Astrocyte of the cerebellum (primary cell): ENCODE data around the gene C12orf75.

ENCODE experiments used
- DNase-seq: peaks from one replicate; pipeline ENCODE4 v3.0.0-alpha.2; 2011; ENCODE audit warnings: low read depth
- H3K4me3 ChIP-seq: 2 replicates; pipeline ENCODE4 v1.5.1; 2011; ENCODE audit warnings: mild to moderate bottlenecking, low read depth, low read length, moderate library complexity
- CTCF ChIP-seq: IDR thresholded peaks from 2 replicates; pipeline ENCODE4 v1.5.1; 2012; ENCODE audit warnings: low read length, low read depth, moderate library complexity, mild to moderate bottlenecking; ENCODE audit errors: missing control alignments
- in situ Hi-C: cut with HindIII; loops from 2 replicates; pipeline ENCODE4 v1.10.0; 2017; ENCODE audit warnings: low sequenced_read_pairs

Gene C12orf75

GRCh38 chr12:105330283-105330930 lies at the start of gene C12orf75:
TSS of gene C12orf75 (plus strand) at chr12:105330691. CDS start at chr12:105330892, 201 bp downstream.
- TF ChIP-seq CTCF: no peak
- in situ Hi-C loops: no loop called here
- peak; percentile 34 for DNase-seq
- peak within 1 kb of the TSS; percentile 74 for H3K4me3 ChIP-seq

- in situ Hi-C loops: no loop called here
Measured at GRCh38 chr12:105280966-105281693, 49.4 kb upstream of the C12orf75 start.

GRCh38 chr12:105281694-105282049 lies 48.8 kb upstream of the C12orf75 start:
- no peak for DNase-seq
- TF ChIP-seq CTCF: no peak
- in situ Hi-C loops: no loop called here
- no peak overlapping the region for H3K4me3 ChIP-seq

More at GRCh38 chr12:105280966-105281693, 49.4 kb upstream of the C12orf75 start:
- H3K4me3 ChIP-seq: no peak overlapping the region
- TF ChIP-seq CTCF: no peak
- no peak for DNase-seq

- TF ChIP-seq CTCF: no peak
- no peak overlapping the region for H3K4me3 ChIP-seq
- in situ Hi-C loops: no loop called here
- DNase-seq: no peak
Measured at GRCh38 chr12:105285378-105285777, 45.1 kb upstream of the C12orf75 start.

GRCh38 chr12:105287408-105287807 lies 43.1 kb upstream of the C12orf75 start:
- no peak for TF ChIP-seq CTCF
- in situ Hi-C loops: no loop called here
- H3K4me3 ChIP-seq: no peak overlapping the region
- DNase-seq: no peak

GRCh38 chr12:105288311-105288996 lies 42.0 kb upstream of the C12orf75 start:
- no peak overlapping the region for H3K4me3 ChIP-seq
- DNase-seq: no peak
- TF ChIP-seq CTCF: no peak
- in situ Hi-C loops: no loop called here
